ENCODE data around the gene ABHD6. TPM values are rescaled to one million over a fixed set of nuclear protein-coding genes. Genes with fewer than 3 reads are reported as not detected.

ABHD6 gene
- polyA plus RNA-seq, 3 donors = 7.3 to 11.6 (median 9.0) TPM

GRCh38 chr3:58204720-58205119 is 32.9 kb upstream of the ABHD6 start:
- Mint-ChIP-seq H3K4me1 (peaks cover 17% of the 10 kb centered on the region), H3K27me3 (ENCODE audit: low read depth in 3 of 3) (peaks cover 5 to 7% (median 6%) of the 10 kb centered on the region in 3 donors), H3K27ac (peak overlapping the region in 1 of 7 donors; percentile 74), H3K4me3 (no peak overlapping the region), H3K36me3 (no peaks in the 10 kb centered on the region), H3K9me3 (peaks cover 0 to 10% (median 4%) of the 10 kb centered on the region in 7 donors)
- TF ChIP-seq CTCF (IDR thresholded peaks at IDR 0.05) = no peak
- Histone ChIP-seq H3K79me2 (ENCODE audit: insufficient read depth, low read length) (no peaks in the 10 kb centered on the region), H3K36me3 (replicated peaks in 1 of 2; ENCODE audit: control insufficient read depth in 1 of 2, insufficient read depth in 2 of 2, low read length in 2 of 2) (no peaks in the 10 kb centered on the region), H3K4me3 (replicated peaks in 1 of 3; ENCODE audit: low read depth in 2 of 3, low read length in 3 of 3) (no peak overlapping the region), H3K27ac (ENCODE audit: low read depth in 1 of 2, low read length in 2 of 2) (no peak overlapping the region), H3K4me2 (replicated peaks; ENCODE audit: extremely low read depth, low read length, poor library complexity, severe bottlenecking) (no peak overlapping the region), H3K4me1 (ENCODE audit: control insufficient read depth in 1 of 2, insufficient read depth in 2 of 2, low read length in 2 of 2) (peaks cover 9 to 12% of the 10 kb centered on the region in 2 donors), H3K9me3 (replicated peaks in 1 of 2; ENCODE audit: control insufficient read depth in 1 of 2, insufficient read depth in 1 of 2, low read length in 2 of 2) (no peaks in the 10 kb centered on the region), H2AFZ (ENCODE audit: insufficient read depth, low read depth, low read length, poor library complexity, severe bottlenecking) (no peak overlapping the region), H3K9ac (ENCODE audit: insufficient read depth, low read length, poor library complexity, severe bottlenecking) (no peak overlapping the region), H4K20me1 (ENCODE audit: insufficient read depth, low read length) (no peaks in the 10 kb centered on the region), H3K27me3 (ENCODE audit: control insufficient read depth in 2 of 2, insufficient read depth in 2 of 2, low read length in 2 of 2) (no peaks in the 10 kb centered on the region)
- DNase-seq = no peak
- intact Hi-C loops (cut with micrococcal nuclease) = no loop called here
- 95% methylated on average over 3 of the region's 4 CpGs for WGBS (ENCODE audit: insufficient coverage)

GRCh38 chr3:58205981-58206380 is 31.6 kb upstream of the ABHD6 start:
- Mint-ChIP-seq H3K27me3 (ENCODE audit: low read depth in 3 of 3) (peaks cover 8 to 10% (median 8%) of the 10 kb centered on the region in 3 donors), H3K27ac (peak overlapping the region in 1 of 7 donors; percentile 4), H3K4me3 (no peak overlapping the region), H3K9me3 (peaks cover 0 to 10% (median 4%) of the 10 kb centered on the region in 7 donors), H3K36me3 (no peaks in the 10 kb centered on the region), H3K4me1 (peaks cover 11% of the 10 kb centered on the region)
- Histone ChIP-seq H3K9me3 (replicated peaks in 1 of 2; ENCODE audit: control insufficient read depth in 1 of 2, insufficient read depth in 1 of 2, low read length in 2 of 2) (no peaks in the 10 kb centered on the region), H3K4me2 (replicated peaks; ENCODE audit: extremely low read depth, low read length, poor library complexity, severe bottlenecking) (no peak overlapping the region), H3K4me3 (replicated peaks in 1 of 3; ENCODE audit: low read depth in 2 of 3, low read length in 3 of 3) (no peak overlapping the region), H3K79me2 (ENCODE audit: insufficient read depth, low read length) (no peaks in the 10 kb centered on the region), H3K9ac (ENCODE audit: insufficient read depth, low read length, poor library complexity, severe bottlenecking) (no peak overlapping the region), H3K36me3 (replicated peaks in 1 of 2; ENCODE audit: control insufficient read depth in 1 of 2, insufficient read depth in 2 of 2, low read length in 2 of 2) (no peaks in the 10 kb centered on the region), H2AFZ (ENCODE audit: insufficient read depth, low read depth, low read length, poor library complexity, severe bottlenecking) (no peak overlapping the region), H4K20me1 (ENCODE audit: insufficient read depth, low read length) (no peaks in the 10 kb centered on the region), H3K27me3 (ENCODE audit: control insufficient read depth in 2 of 2, insufficient read depth in 2 of 2, low read length in 2 of 2) (no peaks in the 10 kb centered on the region), H3K4me1 (ENCODE audit: control insufficient read depth in 1 of 2, insufficient read depth in 2 of 2, low read length in 2 of 2) (peaks cover 2 to 3% of the 10 kb centered on the region in 2 donors), H3K27ac (ENCODE audit: low read depth in 1 of 2, low read length in 2 of 2) (no peak overlapping the region)
- TF ChIP-seq CTCF (IDR thresholded peaks at IDR 0.05) = no peak
- DNase-seq = no peak
- WGBS (ENCODE audit: insufficient coverage) = 100% methylated on average over 3 of the region's 4 CpGs
- intact Hi-C loops (cut with micrococcal nuclease) = no loop called here

Data from CD14-positive monocyte (primary cell).